Natural killer cell (primary cell): Measurements from ENCODE around the gene STUB1. TPM values are rescaled to one million over a fixed set of nuclear protein-coding genes. Genes with fewer than 3 reads are reported as not detected.
"Not testable (repeated sequence)": the region's sequence is repeated elsewhere in the genome, so short reads cannot be mapped to it uniquely, and the experiment has no call there.

Experiments used
- ATAC-seq, 3 donors: fragments of 150-1000 bp in 2 of 3; fragments of 200-7000 bp in 1 of 3; cut with Tn5 transposase; 1 replicate in 1 of 3; 2 replicates in 2 of 3; pipeline ENCODE4 v1.10.0; 2021; ENCODE audit warnings: mild to moderate bottlenecking in 2 of 3, moderate library complexity in 2 of 3
- DNase-seq, 2 donors: peaks; one replicate each; pipeline versions ENCODE4 v3.0.0 to v3.0.0-alpha.2; 2013 to 2021; ENCODE audit warnings: mixed read lengths in 1 of 2
- H3K27ac ChIP-seq: one replicate; pipeline ENCODE4 v1.5.1; 2013; ENCODE audit warnings: mild to moderate bottlenecking, low read length
- H3K27me3 ChIP-seq: one replicate; pipeline ENCODE4 v1.6.1; 2013; ENCODE audit warnings: low read length; ENCODE audit not compliant: control insufficient read depth, insufficient read depth
- H3K36me3 ChIP-seq: one replicate; pipeline ENCODE4 v1.6.1; 2013; ENCODE audit warnings: low read length; ENCODE audit not compliant: control insufficient read depth, insufficient read depth
- H3K4me1 ChIP-seq: one replicate; pipeline ENCODE4 v1.6.1; 2013; ENCODE audit warnings: low read length; ENCODE audit not compliant: control insufficient read depth, insufficient read depth
- H3K4me3 ChIP-seq: one replicate; pipeline ENCODE4 v1.5.1; 2013; ENCODE audit warnings: low read length
- H3K9me3 ChIP-seq: one replicate; pipeline ENCODE4 v1.6.1; 2013; ENCODE audit warnings: low read length; ENCODE audit not compliant: control insufficient read depth, insufficient read depth
- H3K27ac Mint-ChIP-seq, 2 donors: one replicate each; pipeline ENCODE4 v1.8.0; 2022; ENCODE audit warnings: mild to moderate bottlenecking in 2 of 2, mixed read lengths in 2 of 2, moderate library complexity in 1 of 2
- H3K27me3 Mint-ChIP-seq, 2 donors: one replicate each; pipeline ENCODE4 v1.8.0; 2022; ENCODE audit warnings: low read depth in 2 of 2, mixed read lengths in 2 of 2
- H3K36me3 Mint-ChIP-seq: one replicate; pipeline ENCODE4 v1.8.0; 2022; ENCODE audit warnings: mixed read lengths
- H3K4me1 Mint-ChIP-seq, 2 donors: one replicate each; pipeline ENCODE4 v1.8.0; 2022; ENCODE audit warnings: mixed read lengths in 2 of 2
- H3K4me3 Mint-ChIP-seq: one replicate; pipeline ENCODE4 v1.8.0; 2022; ENCODE audit warnings: mild to moderate bottlenecking, moderate library complexity, mixed read lengths
- H3K9me3 Mint-ChIP-seq, 2 donors: one replicate each; pipeline ENCODE4 v1.8.0; 2022; ENCODE audit warnings: mixed read lengths in 2 of 2
- CTCF ChIP-seq: fragments of 200-600 bp; IDR thresholded peaks from one replicate; pipeline ENCODE4 v1.8.0; 2022; ENCODE audit warnings: antibody characterized with exemption
- WGBS: methylation state at CpG from one replicate; pipeline ENCODE4 v1.1.7; 2013; ENCODE audit warnings: missing lambda C conversion rate; ENCODE audit not compliant: insufficient coverage; 5-methylcytosine and 5-hydroxymethylcytosine counted together
- intact Hi-C: fragments of 100-400 bp; cut with micrococcal nuclease; formaldehyde crosslinking; loops from one replicate; pipeline ENCODE4 v1.14.2; 2022
- total RNA-seq, 4 donors: library from RNA; stranded (reverse); fragments of 120-200 nt in 1 of 4; gene quantifications; one replicate each; pipeline versions ENCODE4 v1.2.3 to v1.2.4, GENCODE V29; 2013 to 2022

The STUB1 gene
- total RNA-seq, 3 donors from 2014 or later (not counting 1 experiment from before 2014, with no cell fraction given): 89.5 to 95.4 (median 93.5) TPM

GRCh38 chr16:712740-713250 lies 32.6 kb downstream of the STUB1 start:
- not testable (repeated sequence) for ATAC-seq, H3K27ac Mint-ChIP-seq, H3K4me3 Mint-ChIP-seq, H3K4me1 Mint-ChIP-seq, H3K27ac ChIP-seq, H3K27me3 Mint-ChIP-seq, H3K9me3 ChIP-seq, H3K36me3 Mint-ChIP-seq, H3K36me3 ChIP-seq, H3K4me3 ChIP-seq, H3K9me3 Mint-ChIP-seq
- TF ChIP-seq CTCF: peak; percentile 25
- intact Hi-C loops: loop anchor here (10.0 kb wide), 1 partner anchor 342 kb away; no protein-coding TSS in a partner anchor
- Histone ChIP-seq H3K4me1 (peaks cover 16% of the 10 kb centered on the region), H3K27me3 (peaks cover 27% of the 10 kb centered on the region)
- WGBS: 52% methylated on average over 13 of the region's 13 CpGs
- DNase-seq: peak in 1 of 2 donors; percentile 68

GRCh38 chr16:714079-714478 lies 33.9 kb downstream of the STUB1 start:
- WGBS: 66% methylated on average over 11 of the region's 11 CpGs
- H3K27me3 Mint-ChIP-seq: peaks cover 0 to 4% of the 10 kb centered on the region in 2 donors
- Histone ChIP-seq H3K27ac (no peak overlapping the region), H3K4me1 (peaks cover 19% of the 10 kb centered on the region), H3K4me3 (no peak overlapping the region), H3K9me3 (no peaks in the 10 kb centered on the region), H3K36me3 (no peaks in the 10 kb centered on the region), H3K27me3 (peaks cover 17% of the 10 kb centered on the region)
- ATAC-seq (no peak), DNase-seq (no peak)
- no peaks in the 10 kb centered on the region for H3K36me3 Mint-ChIP-seq
- no peak for TF ChIP-seq CTCF
- no peak overlapping the region for H3K27ac Mint-ChIP-seq
- H3K4me1 Mint-ChIP-seq: peaks cover 0 to 12% of the 10 kb centered on the region in 2 donors
- H3K4me3 Mint-ChIP-seq: no peak overlapping the region
- no peaks in the 10 kb centered on the region for H3K9me3 Mint-ChIP-seq
- intact Hi-C loops: loop anchor here (2.0 to 10.0 kb wide), 2 partner anchors 27 to 341 kb away; partner anchors contain the start of gene CIAO3

GRCh38 chr16:714558-715476 lies 34.6 kb downstream of the STUB1 start, which contains the start of gene METRN:
Gene METRN, plus strand, starts transcription at chr16:715118. Its CDS starts 172 bp downstream, at chr16:715290.
- WGBS: 5% methylated on average over 108 of the region's 108 CpGs
- Histone ChIP-seq H3K4me1 (peaks cover 26% of the 10 kb centered on the region), H3K4me3 (peak within 1 kb of the TSS; percentile 16), H3K9me3 (no peaks in the 10 kb centered on the region), H3K27me3 (peaks cover 15% of the 10 kb centered on the region), H3K27ac (no peak within 1 kb of the TSS), H3K36me3 (no peaks in the 10 kb centered on the region)
- no peaks in the 10 kb centered on the region for H3K9me3 Mint-ChIP-seq
- no peak for TF ChIP-seq CTCF
- no peak within 1 kb of the TSS for H3K27ac Mint-ChIP-seq
- DNase-seq (peak; percentile 92 to 93), ATAC-seq (peak; percentile 92 to 94 (median 93))
- intact Hi-C loops: loop anchor here (2.0 to 10.0 kb wide), 2 partner anchors 26 to 340 kb away; partner anchors contain the start of gene CIAO3
- H3K4me3 Mint-ChIP-seq: peak within 1 kb of the TSS; percentile 72
- H3K4me1 Mint-ChIP-seq: peaks cover 0 to 16% of the 10 kb centered on the region in 2 donors
- H3K36me3 Mint-ChIP-seq: no peaks in the 10 kb centered on the region
- peaks cover 0 to 4% of the 10 kb centered on the region in 2 donors for H3K27me3 Mint-ChIP-seq
